Urinary bladder (tissue), 4 donors: ENCODE results near the gene LIPT1. TPM values are rescaled to one million over a fixed set of nuclear protein-coding genes. Genes with fewer than 3 reads are reported as not detected.
A peak's percentile ranks its signal among the peaks of the same experiment; 100 is the strongest.
"Not testable (repeated sequence)": the region's sequence is repeated elsewhere in the genome, so short reads cannot be mapped to it uniquely, and the experiment has no call there.

Experiments used
- DNase-seq: peaks from one replicate; pipeline ENCODE4 v3.0.0-alpha.2; 2015; ENCODE audit errors: extremely low spot score
- H3K27ac ChIP-seq: one replicate; pipeline ENCODE4 v1.5.1; 2013; ENCODE audit warnings: low read depth, mild to moderate bottlenecking, moderate library complexity
- H3K36me3 ChIP-seq: one replicate; pipeline ENCODE4 v1.6.1; 2013; ENCODE audit warnings: mild to moderate bottlenecking, moderate library complexity; ENCODE audit not compliant: insufficient read depth
- H3K4me1 ChIP-seq: one replicate; pipeline ENCODE4 v1.6.1; 2013; ENCODE audit warnings: mild to moderate bottlenecking, moderate library complexity; ENCODE audit not compliant: insufficient read depth
- H3K4me3 ChIP-seq: one replicate; pipeline ENCODE4 v1.5.1; 2013; ENCODE audit warnings: low read depth, low read length
- WGBS: extraction: QIAGEN DNeasy Blood & Tissue Kit; methylation state at CpG from one replicate; pipeline ENCODE4 v1.1.7; 2013; 5-methylcytosine and 5-hydroxymethylcytosine counted together
- polyA plus RNA-seq: library from polyadenylated mRNA; stranded (reverse); fragments of 200-250 nt; gene quantifications from one replicate; pipeline ENCODE4 v1.2.3, GENCODE V29; 2013
- total RNA-seq: library from RNA; depleted of rRNA; stranded (reverse); fragments of >200 nt; gene quantifications from one replicate; pipeline ENCODE4 v1.2.3, GENCODE V29; 2014
- donor health status: healthy with polysubstance abuse.
- donor health status: healthy.

The LIPT1 gene
- total RNA-seq = 13.6 TPM
- 9.0 TPM for polyA plus RNA-seq

GRCh38 chr2:99154643-99155536 is at the start of gene LIPT1, which contains the start of gene TSGA10:
Gene LIPT1 (plus strand): TSS chr2:99154967. CDS start chr2:99161958, 6,991 bp downstream.
Gene TSGA10 (minus strand): TSS chr2:99154942. CDS start chr2:99109439, 45,503 bp downstream.
- Histone ChIP-seq H3K27ac (peak within 1 kb of the TSS; percentile 86), H3K4me3 (peak within 1 kb of the TSS; percentile 59), H3K4me1 (no peaks in the 10 kb centered on the region), H3K36me3 (no peaks in the 10 kb centered on the region)
- under 1% methylated on average over 70 of the region's 70 CpGs for WGBS
- peak; percentile 80 for DNase-seq

- DNase-seq = no peak
- Histone ChIP-seq H3K36me3 (peaks cover 2% of the 10 kb centered on the region), H3K4me1 (no peaks in the 10 kb centered on the region), H3K4me3 (no peak overlapping the region), H3K27ac (no peak overlapping the region)
- 39% methylated on average over 2 of the region's 2 CpGs for WGBS
Observed at GRCh38 chr2:99106913-99107312, 47.9 kb upstream of the LIPT1 start.

- WGBS = 81% methylated on average over 2 of the region's 2 CpGs
Observed at GRCh38 chr2:99111236-99111635, 43.5 kb upstream of the LIPT1 start.

GRCh38 chr2:99111945-99112344 is 42.8 kb upstream of the LIPT1 start:
- no peak for DNase-seq
- 90% methylated on average over 1 of the region's 1 CpG for WGBS

More at GRCh38 chr2:99111236-99111635, 43.5 kb upstream of the LIPT1 start:
- Histone ChIP-seq H3K4me3 (no peak overlapping the region), H3K27ac (no peak overlapping the region), H3K36me3 (no peaks in the 10 kb centered on the region), H3K4me1 (no peaks in the 10 kb centered on the region)
- no peak for DNase-seq

GRCh38 chr2:99112617-99113016 is 42.1 kb upstream of the LIPT1 start:
- no peak for DNase-seq
- H3K4me3 ChIP-seq = no peak overlapping the region
- no peak overlapping the region for H3K27ac ChIP-seq
- no peaks in the 10 kb centered on the region for H3K36me3 ChIP-seq
- H3K4me1 ChIP-seq = no peaks in the 10 kb centered on the region
- WGBS = 85% methylated on average over 4 of the region's 4 CpGs

More at GRCh38 chr2:99111945-99112344, 42.8 kb upstream of the LIPT1 start:
- no peaks in the 10 kb centered on the region for H3K4me1 ChIP-seq
- no peaks in the 10 kb centered on the region for H3K36me3 ChIP-seq
- H3K4me3 ChIP-seq = no peak overlapping the region
- H3K27ac ChIP-seq = no peak overlapping the region

- WGBS = 84% methylated on average over 2 of the region's 2 CpGs
- Histone ChIP-seq H3K4me3 (no peak overlapping the region), H3K27ac (no peak overlapping the region), H3K4me1 (no peaks in the 10 kb centered on the region), H3K36me3 (no peaks in the 10 kb centered on the region)
- DNase-seq = no peak
Observed at GRCh38 chr2:99127981-99128380, 26.8 kb upstream of the LIPT1 start.

GRCh38 chr2:99135044-99135556 is 19.7 kb upstream of the LIPT1 start:
- not testable (repeated sequence) for DNase-seq, H3K27ac ChIP-seq, H3K4me3 ChIP-seq, H3K4me1 ChIP-seq, H3K36me3 ChIP-seq
- WGBS = 90% methylated on average over 2 of the region's 2 CpGs

- no peak for DNase-seq
Observed at GRCh38 chr2:99139003-99139402, 15.8 kb upstream of the LIPT1 start.

GRCh38 chr2:99140056-99140859 is 14.5 kb upstream of the LIPT1 start:
- Histone ChIP-seq H3K4me1 (no peaks in the 10 kb centered on the region), H3K27ac (peak overlapping the region; percentile 38), H3K36me3 (no peaks in the 10 kb centered on the region), H3K4me3 (peak overlapping the region; percentile 64)
- WGBS = 25% methylated on average over 17 of the region's 17 CpGs
- DNase-seq = no peak

More at GRCh38 chr2:99139003-99139402, 15.8 kb upstream of the LIPT1 start:
- no peaks in the 10 kb centered on the region for H3K4me1 ChIP-seq
- no peaks in the 10 kb centered on the region for H3K36me3 ChIP-seq
- WGBS = 98% methylated on average over 4 of the region's 4 CpGs
- H3K27ac ChIP-seq = no peak overlapping the region
- no peak overlapping the region for H3K4me3 ChIP-seq

GRCh38 chr2:99140860-99141109 is 14.0 kb upstream of the LIPT1 start:
- no peaks in the 10 kb centered on the region for H3K4me1 ChIP-seq
- no peaks in the 10 kb centered on the region for H3K36me3 ChIP-seq
- WGBS = under 1% methylated on average over 21 of the region's 21 CpGs
- H3K4me3 ChIP-seq = peak overlapping the region; percentile 64
- DNase-seq = no peak
- peak overlapping the region; percentile 38 for H3K27ac ChIP-seq

- Histone ChIP-seq H3K4me1 (no peaks in the 10 kb centered on the region), H3K36me3 (no peaks in the 10 kb centered on the region), H3K27ac (peak within 1 kb of the TSS; percentile 63), H3K4me3 (peak within 1 kb of the TSS; percentile 64)
- DNase-seq = peak; percentile 83
- under 1% methylated on average over 84 of the region's 84 CpGs for WGBS
Observed at GRCh38 chr2:99141110-99142108, 13.4 kb upstream of the LIPT1 start, which contains the start of gene C2orf15. Gene C2orf15 (plus strand): TSS chr2:99141707. CDS start chr2:99150559, 8,852 bp downstream.

- 97% methylated on average over 1 of the region's 1 CpG for WGBS
Observed at GRCh38 chr2:99150706-99151105, 4.1 kb upstream of the LIPT1 start.

More at GRCh38 chr2:99150706-99151105, 4.1 kb upstream of the LIPT1 start:
- Histone ChIP-seq H3K27ac (no peak overlapping the region), H3K4me1 (no peaks in the 10 kb centered on the region), H3K36me3 (no peaks in the 10 kb centered on the region), H3K4me3 (no peak overlapping the region)
- DNase-seq = no peak
